ENCODE results near the gene LPO. TPM values are rescaled to one million over a fixed set of nuclear protein-coding genes. Genes with fewer than 3 reads are reported as not detected.

LPO gene
- total and polyA plus RNA-seq, 10 of the 15 experiments (the other 5 are each of a cell fraction or from before 2014, with no cell fraction given), result 0.03 to 0.11 (median 0.06) TPM; not detected in 7

GRCh38 chr17:58228679-58229078 is 9.7 kb upstream of the LPO start:
- RAD21 ChIA-PET (ENCODE audit: unreplicated experiment), result interaction anchor here (1.0 kb wide), 1 partner anchor 28 kb away, joined by 4 read pairs; no protein-coding TSS in a partner anchor
- intact Hi-C loops (cut with micrococcal nuclease; ENCODE audit: unreplicated experiment), result no loop called here
- CTCF ChIA-PET, result interaction anchor here (0.8 to 7.0 kb wide), 5 partner anchors 8 to 29 kb away, joined by 3 to 78 read pairs (median 12); partner anchors contain the start of genes LPO and MKS1
- no peaks in the 10 kb centered on the region for H3K36me3 ChIP-seq (ENCODE audit: control insufficient read depth in 2 of 2, insufficient read depth in 2 of 2, low read length in 1 of 2)
- H3K4me2 ChIP-seq (ENCODE audit: control insufficient read depth, insufficient read depth), result no peak overlapping the region
- H3K79me2 ChIP-seq (ENCODE audit: control insufficient read depth, insufficient read depth, low read length), result no peaks in the 10 kb centered on the region
- ATAC-seq (no peak), FAIRE-seq (no peak), DNase-seq (ENCODE audit: low read depth, low spot score) (no peak)
- POLR2A ChIA-PET, result interaction anchor here (4.0 kb wide), 1 partner anchor 9 kb away, joined by 25 read pairs; the partner anchor contains the start of gene MKS1
- BruUV-seq (replicated peaks), result no TSS peak
- H2AFZ ChIP-seq (ENCODE audit: control insufficient read depth, low read depth, low read length), result no peak overlapping the region
- no peak overlapping the region for H3K4me3 ChIP-seq
- H3K27me3 ChIP-seq (replicated peaks in 1 of 2; ENCODE audit: control insufficient read depth in 2 of 2, insufficient read depth in 2 of 2, low read length in 1 of 2), result no peaks in the 10 kb centered on the region
- no peak overlapping the region for H3K9ac ChIP-seq (ENCODE audit: control insufficient read depth, insufficient read depth, low read length)
- no peak overlapping the region for H3K27ac ChIP-seq (ENCODE audit: control insufficient read depth, insufficient read depth)
- in situ Hi-C loops (cut with MboI), result no loop called here
- no peaks in the 10 kb centered on the region for H4K20me1 ChIP-seq (ENCODE audit: control insufficient read depth, insufficient read depth)
- peaks cover 20% of the 10 kb centered on the region for H3K4me1 ChIP-seq (ENCODE audit: control insufficient read depth, insufficient read depth, low read length)
- 27% methylated on average over 3 of the region's 3 CpGs for WGBS (ENCODE audit: insufficient coverage, insufficient replicate concordance, low lambda C conversion rate, missing lambda C conversion rate)
- H3K9me3 ChIP-seq (replicated peaks; ENCODE audit: control insufficient read depth, insufficient read depth, low read length), result no peaks in the 10 kb centered on the region; the same call in 2 of the 3 replicates
- SMC1A ChIA-PET (ENCODE audit: uncharacterized antibody, unreplicated experiment), result interaction anchor here (1.4 to 4.2 kb wide), 2 partner anchors 9 to 205 kb away, joined by 3 to 26 read pairs; partner anchors contain the start of gene MKS1
- TF ChIP-seq GABPA (IDR thresholded peaks at IDR 0.05; ENCODE audit: low read depth) (no peak), IRF3 (IDR thresholded peaks at IDR 0.05) (no peak), EP300 (IDR thresholded peaks at IDR 0.05; ENCODE audit: borderline replicate concordance in 1 of 2, control insufficient read depth in 1 of 2, low read depth in 2 of 2, low read length in 2 of 2) (no peak), RAD51 (IDR thresholded peaks at IDR 0.05) (no peak), NR2C2 (IDR thresholded peaks at IDR 0.05; ENCODE audit: borderline replicate concordance, control insufficient read depth, insufficient read length, low read depth) (no peak), NFXL1 (IDR thresholded peaks at IDR 0.05; ENCODE audit: borderline replicate concordance) (no peak), SMAD5 (IDR thresholded peaks at IDR 0.05; ENCODE audit: low read depth) (no peak), POLR2A (IDR thresholded peaks at IDR 0.05; ENCODE audit: low read depth, low read length) (no peak), JUNB (IDR thresholded peaks at IDR 0.05) (no peak), SIX5 (IDR thresholded peaks at IDR 0.05; ENCODE audit: low read depth, low read length, severe bottlenecking) (no peak), RELA (IDR thresholded peaks at IDR 0.05; ENCODE audit: borderline replicate concordance, partially characterized antibody) (no peak), HSF1 (IDR thresholded peaks at IDR 0.05; ENCODE audit: low read depth, low read length) (no peak), HCFC1 (IDR thresholded peaks at IDR 0.05; ENCODE audit: low read length) (no peak)
- TF ChIP-seq, protein P1, sequence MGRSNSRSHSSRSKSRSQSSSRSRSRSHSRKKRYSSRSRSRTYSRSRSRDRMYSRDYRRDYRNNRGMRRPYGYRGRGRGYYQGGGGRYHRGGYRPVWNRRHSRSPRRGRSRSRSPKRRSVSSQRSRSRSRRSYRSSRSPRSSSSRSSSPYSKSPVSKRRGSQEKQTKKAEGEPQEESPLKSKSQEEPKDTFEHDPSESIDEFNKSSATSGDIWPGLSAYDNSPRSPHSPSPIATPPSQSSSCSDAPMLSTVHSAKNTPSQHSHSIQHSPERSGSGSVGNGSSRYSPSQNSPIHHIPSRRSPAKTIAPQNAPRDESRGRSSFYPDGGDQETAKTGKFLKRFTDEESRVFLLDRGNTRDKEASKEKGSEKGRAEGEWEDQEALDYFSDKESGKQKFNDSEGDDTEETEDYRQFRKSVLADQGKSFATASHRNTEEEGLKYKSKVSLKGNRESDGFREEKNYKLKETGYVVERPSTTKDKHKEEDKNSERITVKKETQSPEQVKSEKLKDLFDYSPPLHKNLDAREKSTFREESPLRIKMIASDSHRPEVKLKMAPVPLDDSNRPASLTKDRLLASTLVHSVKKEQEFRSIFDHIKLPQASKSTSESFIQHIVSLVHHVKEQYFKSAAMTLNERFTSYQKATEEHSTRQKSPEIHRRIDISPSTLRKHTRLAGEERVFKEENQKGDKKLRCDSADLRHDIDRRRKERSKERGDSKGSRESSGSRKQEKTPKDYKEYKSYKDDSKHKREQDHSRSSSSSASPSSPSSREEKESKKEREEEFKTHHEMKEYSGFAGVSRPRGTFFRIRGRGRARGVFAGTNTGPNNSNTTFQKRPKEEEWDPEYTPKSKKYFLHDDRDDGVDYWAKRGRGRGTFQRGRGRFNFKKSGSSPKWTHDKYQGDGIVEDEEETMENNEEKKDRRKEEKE (IDR thresholded peaks at IDR 0.05), result no peak
- TF ChIP-seq, protein P2, sequence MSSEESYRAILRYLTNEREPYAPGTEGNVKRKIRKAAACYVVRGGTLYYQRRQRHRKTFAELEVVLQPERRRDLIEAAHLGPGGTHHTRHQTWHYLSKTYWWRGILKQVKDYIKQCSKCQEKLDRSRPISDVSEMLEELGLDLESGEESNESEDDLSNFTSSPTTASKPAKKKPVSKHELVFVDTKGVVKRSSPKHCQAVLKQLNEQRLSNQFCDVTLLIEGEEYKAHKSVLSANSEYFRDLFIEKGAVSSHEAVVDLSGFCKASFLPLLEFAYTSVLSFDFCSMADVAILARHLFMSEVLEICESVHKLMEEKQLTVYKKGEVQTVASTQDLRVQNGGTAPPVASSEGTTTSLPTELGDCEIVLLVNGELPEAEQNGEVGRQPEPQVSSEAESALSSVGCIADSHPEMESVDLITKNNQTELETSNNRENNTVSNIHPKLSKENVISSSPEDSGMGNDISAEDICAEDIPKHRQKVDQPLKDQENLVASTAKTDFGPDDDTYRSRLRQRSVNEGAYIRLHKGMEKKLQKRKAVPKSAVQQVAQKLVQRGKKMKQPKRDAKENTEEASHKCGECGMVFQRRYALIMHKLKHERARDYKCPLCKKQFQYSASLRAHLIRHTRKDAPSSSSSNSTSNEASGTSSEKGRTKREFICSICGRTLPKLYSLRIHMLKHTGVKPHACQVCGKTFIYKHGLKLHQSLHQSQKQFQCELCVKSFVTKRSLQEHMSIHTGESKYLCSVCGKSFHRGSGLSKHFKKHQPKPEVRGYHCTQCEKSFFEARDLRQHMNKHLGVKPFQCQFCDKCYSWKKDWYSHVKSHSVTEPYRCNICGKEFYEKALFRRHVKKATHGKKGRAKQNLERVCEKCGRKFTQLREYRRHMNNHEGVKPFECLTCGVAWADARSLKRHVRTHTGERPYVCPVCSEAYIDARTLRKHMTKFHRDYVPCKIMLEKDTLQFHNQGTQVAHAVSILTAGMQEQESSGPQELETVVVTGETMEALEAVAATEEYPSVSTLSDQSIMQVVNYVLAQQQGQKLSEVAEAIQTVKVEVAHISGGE (CRISPR knock-in tag; IDR thresholded peaks at IDR 0.05), result no peak
- TF ChIP-seq, protein P3, sequence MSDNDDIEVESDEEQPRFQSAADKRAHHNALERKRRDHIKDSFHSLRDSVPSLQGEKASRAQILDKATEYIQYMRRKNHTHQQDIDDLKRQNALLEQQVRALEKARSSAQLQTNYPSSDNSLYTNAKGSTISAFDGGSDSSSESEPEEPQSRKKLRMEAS (IDR thresholded peaks at IDR 0.05; ENCODE audit: low read depth, low read length), result no peak

Data from GM12878 (cell line).